ENCODE data around the gene RPL13A. TPM values are rescaled to one million over a fixed set of nuclear protein-coding genes. Genes with fewer than 3 reads are reported as not detected.

RPL13A gene
- total RNA-seq, 4 donors from 2014 or later: 2,421 to 3,217 (median 2,855) TPM

DNA sequence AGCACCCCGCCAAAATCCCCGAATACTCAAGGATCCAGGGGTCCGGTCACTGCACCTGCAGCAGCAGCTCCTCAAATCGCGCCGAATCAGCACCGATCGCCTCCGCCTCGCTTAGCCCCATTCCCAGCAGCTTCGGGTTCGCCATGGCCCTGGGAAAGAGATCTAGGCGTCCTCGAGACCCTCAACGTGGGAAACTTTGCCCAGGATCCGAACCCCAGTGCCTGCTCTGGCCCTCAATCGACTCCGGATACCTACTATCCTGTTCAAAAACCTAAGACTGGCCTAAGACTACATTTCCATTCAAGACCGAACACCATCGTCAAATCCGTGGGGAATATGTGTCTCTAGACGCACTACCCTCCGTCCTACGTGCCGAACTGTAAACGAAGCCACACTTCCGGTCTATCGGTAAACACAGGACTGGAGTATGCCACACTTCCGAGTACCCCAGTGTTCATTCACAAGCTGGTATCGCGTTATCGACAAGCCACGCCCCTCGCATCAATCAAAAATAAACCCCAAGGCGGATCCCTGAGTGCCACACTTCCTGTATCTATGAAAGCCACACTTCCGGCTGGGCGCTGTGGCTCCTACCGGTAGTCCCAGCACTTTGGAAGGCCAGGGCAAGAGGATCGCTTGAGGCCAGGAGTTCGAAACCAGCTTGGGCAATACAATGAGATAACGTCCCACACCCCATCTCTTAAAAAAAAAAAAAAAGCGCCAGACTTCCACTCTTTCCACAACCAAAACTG lies 35.8 kb upstream of the RPL13A start, which contains the start of gene PIH1D1:
Gene PIH1D1, minus strand, starts transcription at position 385 of the 752 bp plus-strand sequence. Its CDS starts 240 bp downstream, at position 145.
- TF ChIP-seq, protein P1, sequence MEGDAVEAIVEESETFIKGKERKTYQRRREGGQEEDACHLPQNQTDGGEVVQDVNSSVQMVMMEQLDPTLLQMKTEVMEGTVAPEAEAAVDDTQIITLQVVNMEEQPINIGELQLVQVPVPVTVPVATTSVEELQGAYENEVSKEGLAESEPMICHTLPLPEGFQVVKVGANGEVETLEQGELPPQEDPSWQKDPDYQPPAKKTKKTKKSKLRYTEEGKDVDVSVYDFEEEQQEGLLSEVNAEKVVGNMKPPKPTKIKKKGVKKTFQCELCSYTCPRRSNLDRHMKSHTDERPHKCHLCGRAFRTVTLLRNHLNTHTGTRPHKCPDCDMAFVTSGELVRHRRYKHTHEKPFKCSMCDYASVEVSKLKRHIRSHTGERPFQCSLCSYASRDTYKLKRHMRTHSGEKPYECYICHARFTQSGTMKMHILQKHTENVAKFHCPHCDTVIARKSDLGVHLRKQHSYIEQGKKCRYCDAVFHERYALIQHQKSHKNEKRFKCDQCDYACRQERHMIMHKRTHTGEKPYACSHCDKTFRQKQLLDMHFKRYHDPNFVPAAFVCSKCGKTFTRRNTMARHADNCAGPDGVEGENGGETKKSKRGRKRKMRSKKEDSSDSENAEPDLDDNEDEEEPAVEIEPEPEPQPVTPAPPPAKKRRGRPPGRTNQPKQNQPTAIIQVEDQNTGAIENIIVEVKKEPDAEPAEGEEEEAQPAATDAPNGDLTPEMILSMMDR (IDR thresholded peaks at IDR 0.05; ENCODE audit: low read depth): no peak

DNA sequence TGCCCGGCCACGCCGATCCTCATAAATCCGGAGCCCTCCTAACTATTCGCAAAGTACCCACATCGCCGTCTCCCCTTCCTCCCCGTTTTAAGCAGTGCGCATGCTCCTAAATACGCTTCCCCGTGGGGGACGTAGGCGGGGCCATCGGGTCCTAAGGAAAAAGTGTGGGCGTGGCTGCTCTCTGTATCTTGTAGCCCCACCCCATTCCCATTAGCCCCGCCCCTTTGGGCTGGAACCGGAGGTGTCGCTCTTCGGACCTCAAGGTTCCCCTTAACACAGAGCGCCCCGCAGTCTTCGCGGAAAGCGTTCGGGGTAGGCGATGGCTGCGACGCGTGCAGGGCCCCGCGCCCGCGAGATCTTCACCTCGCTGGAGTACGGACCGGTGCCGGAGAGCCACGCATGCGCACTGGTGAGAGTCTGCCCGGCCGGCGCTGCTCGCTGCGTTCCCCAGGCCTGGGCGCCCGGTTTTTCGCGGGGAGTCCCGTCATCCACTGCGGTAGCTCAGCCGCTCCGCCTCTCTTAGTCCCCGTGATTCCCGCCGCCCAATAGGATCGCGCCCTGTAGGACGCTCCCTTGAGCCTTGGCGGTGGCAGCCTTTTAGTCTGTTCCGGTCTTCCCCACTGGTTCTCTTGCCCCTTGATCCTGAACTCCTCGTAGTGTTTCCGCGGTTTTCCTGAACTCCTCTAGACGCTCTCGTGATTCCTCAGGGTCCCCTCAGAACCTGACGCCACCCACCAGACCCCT lies 34.2 kb upstream of the RPL13A start, which contains the start of gene ALDH16A1:
Gene ALDH16A1, plus strand, starts transcription at position 213 of the 744 bp plus-strand sequence. Its CDS starts 107 bp downstream, at position 320.
- TF ChIP-seq, protein P1 (IDR thresholded peaks at IDR 0.05; ENCODE audit: low read depth): no peak

DNA sequence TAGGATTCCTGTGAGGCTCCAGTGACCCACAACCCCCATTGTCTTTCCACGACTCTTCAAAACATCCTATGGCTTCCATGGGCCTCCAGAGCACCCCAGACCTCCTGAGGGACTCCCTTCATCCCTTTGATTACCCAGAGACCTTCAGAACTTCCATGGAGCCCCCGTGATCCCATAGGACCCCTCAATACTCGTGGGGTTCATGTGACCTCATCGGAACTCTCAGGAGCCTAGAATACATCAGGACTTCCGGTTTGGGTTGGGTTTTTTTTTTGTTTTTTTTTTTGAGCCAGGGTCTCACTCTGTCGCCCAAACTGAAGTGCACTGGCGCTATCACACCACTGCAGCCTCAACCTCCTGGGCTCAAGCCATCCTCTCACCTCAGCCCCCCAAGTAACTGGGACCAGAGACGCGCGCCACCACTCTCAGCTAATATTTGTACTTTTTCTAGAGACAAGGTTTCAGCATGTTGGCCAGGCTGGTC lies 33.6 kb upstream of the RPL13A start:
- TF ChIP-seq, protein P1 (IDR thresholded peaks at IDR 0.05; ENCODE audit: low read depth): no peak

DNA sequence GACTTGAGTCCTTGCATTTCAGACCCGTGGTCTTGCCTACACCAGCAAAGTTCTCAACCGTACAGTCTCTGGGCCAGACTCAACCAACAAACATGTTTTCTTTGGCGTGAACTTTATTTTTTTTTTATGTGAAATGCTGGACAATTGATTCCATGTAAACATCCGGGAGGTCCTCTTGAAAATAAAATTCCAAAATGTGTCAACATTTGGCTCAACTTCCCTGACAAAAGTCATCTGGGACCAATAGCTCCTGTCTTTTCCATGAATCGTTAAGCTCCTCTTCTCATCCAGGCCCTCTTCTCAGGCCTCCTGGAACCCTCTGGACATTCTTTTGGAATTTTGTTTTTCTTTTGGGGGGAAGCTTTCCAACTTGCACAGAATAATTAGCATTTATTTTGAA lies 31.6 kb upstream of the RPL13A start:
- TF ChIP-seq, protein P1 (IDR thresholded peaks at IDR 0.05; ENCODE audit: low read depth): no peak

DNA sequence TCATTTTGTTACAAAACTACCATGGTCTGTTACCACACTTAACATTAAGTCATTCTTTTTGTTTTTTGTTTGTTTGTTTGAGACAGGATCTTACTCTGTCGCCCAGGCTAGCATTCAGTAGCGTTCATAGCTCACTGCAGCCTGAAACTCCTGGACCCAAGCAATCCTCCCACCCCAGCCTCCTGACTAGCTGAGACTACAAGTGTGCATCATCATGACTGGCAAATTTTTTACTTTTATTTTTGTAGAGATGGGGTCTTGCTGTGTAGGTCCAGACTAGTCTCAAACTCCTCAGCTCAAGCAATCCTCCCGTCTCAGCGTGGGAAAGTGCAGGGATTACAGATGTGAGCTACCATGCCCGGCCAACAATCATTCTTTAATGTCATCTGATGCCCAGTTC lies 31.1 kb upstream of the RPL13A start:
- TF ChIP-seq, protein P1 (IDR thresholded peaks at IDR 0.05; ENCODE audit: low read depth): no peak

DNA sequence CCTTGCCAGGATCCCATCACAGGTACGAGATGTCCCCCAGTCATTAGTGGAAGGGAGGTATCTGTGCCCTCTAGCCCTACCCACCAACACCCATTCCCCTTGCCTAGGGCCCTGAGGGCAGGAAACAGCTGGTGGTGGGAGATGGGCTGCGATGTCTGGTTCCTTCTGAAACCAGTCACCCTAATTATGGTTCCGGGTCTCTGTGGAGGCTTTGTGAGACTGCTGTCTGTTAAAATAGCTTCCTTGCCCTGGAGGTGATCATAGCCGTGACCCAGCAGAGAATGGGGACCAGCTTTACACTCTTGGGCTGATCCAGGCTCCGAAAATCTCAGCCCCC lies 28.9 kb upstream of the RPL13A start:
- TF ChIP-seq, protein P1 (IDR thresholded peaks at IDR 0.05; ENCODE audit: low read depth): no peak

DNA sequence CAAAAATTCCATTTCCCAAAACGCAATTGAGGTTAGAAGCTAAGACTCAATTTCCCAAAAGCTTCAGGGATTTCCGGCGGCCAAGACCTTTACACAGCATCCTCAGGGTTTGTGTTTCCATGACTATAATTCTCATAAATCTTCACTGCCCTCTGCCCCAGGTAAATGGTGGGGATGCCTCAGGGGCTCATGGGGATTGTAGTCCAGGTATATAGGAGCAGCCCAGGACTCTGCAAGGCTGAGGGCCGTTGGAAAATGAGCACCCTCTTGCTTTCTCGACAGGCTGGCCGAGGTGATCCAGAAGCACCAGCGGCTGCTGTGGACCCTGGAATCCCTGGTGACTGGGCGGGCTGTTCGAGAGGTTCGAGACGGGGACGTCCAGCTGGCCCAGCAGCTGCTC lies 28.0 kb upstream of the RPL13A start:
- TF ChIP-seq, protein P1 (IDR thresholded peaks at IDR 0.05; ENCODE audit: low read depth): no peak

All from subcutaneous adipose tissue (tissue), 4 donors.